Endothelial cell of umbilical vein (primary cell): Measurements from ENCODE around the gene TMEM132E. TPM values are rescaled to one million over a fixed set of nuclear protein-coding genes. Genes with fewer than 3 reads are reported as not detected.

Experiments
- BruUV-seq: library from RNA; stranded (reverse); fragments of 400-500 nt; replicated peaks from 2 replicates; lab custom pipeline; 2021; lab: Mats Ljungman, UMichigan
- CTCF ChIA-PET: fragments of 300-600, 350-600 bp; sonication (Branson Sonifier 250); formaldehyde crosslinking; loops from one replicate; lab custom pipeline; 2021; ENCODE audit warnings: antibody characterized with exemption, inconsistent platforms; lab: Charles Lee
- POLR2A ChIA-PET: fragments of 300-600, 350-600 bp; sonication (Branson Sonifier 250); formaldehyde crosslinking; loops from one replicate; lab custom pipeline; 2021; ENCODE audit warnings: antibody characterized with exemption, inconsistent platforms; lab: Charles Lee
- DNase-seq: peaks from one replicate; pipeline ENCODE4 v3.0.0-alpha.2; 2011; ENCODE audit warnings: low read depth, low spot score
- FAIRE-seq: peaks from 2 replicates; lab custom pipeline; 2011; peaks lifted over from hg19 to GRCh38; lab: Jason Lieb, UNC
- H2AFZ ChIP-seq: 2 replicates; pipeline ENCODE4 v1.6.0; 2012; ENCODE audit warnings: low read depth, low read length, control low read depth, inconsistent platforms
- H3K27ac ChIP-seq: 2 replicates; pipeline ENCODE4 v1.5.1; 2011; ENCODE audit warnings: low read depth, mild to moderate bottlenecking, control low read depth, low read length, moderate library complexity; ENCODE audit not compliant: insufficient read depth
- H3K27me3 ChIP-seq, 2 experiments: 2 replicates each; pipeline versions ENCODE4 v1.6.0 to v1.6.1; 2011; ENCODE audit warnings: low read length in 2 of 2, mixed read lengths in 1 of 2; ENCODE audit not compliant: control insufficient read depth in 2 of 2, insufficient read depth in 2 of 2
- H3K36me3 ChIP-seq, 2 experiments: 2 replicates in 1 of 2; 3 replicates in 1 of 2; pipeline ENCODE4 v1.5.1; 2011; ENCODE audit warnings: low read length in 2 of 2, mild to moderate bottlenecking in 1 of 2, moderate library complexity in 1 of 2; ENCODE audit not compliant: control insufficient read depth in 2 of 2, insufficient read depth in 2 of 2; ENCODE audit errors: extremely low read depth in 1 of 2
- H3K4me1 ChIP-seq: 3 replicates; pipeline ENCODE4 v1.5.1; 2011; ENCODE audit warnings: mild to moderate bottlenecking, low read length; ENCODE audit not compliant: control insufficient read depth, insufficient read depth; ENCODE audit errors: extremely low read depth
- H3K4me2 ChIP-seq: 2 replicates; pipeline ENCODE4 v1.6.1; 2011; ENCODE audit warnings: low read length, control low read depth, mixed read lengths; ENCODE audit not compliant: insufficient read depth
- H3K4me3 ChIP-seq, 3 experiments: fragments of 200-600 bp in 1 of 3; sonication (generic), shearing (Covaris generic) in 1 of 3; replicated peaks in 1 of 3; 2 replicates each; pipeline ENCODE4 v1.5.1; 2011 to 2016; ENCODE audit warnings: control low read depth in 3 of 3, low read length in 3 of 3, mild to moderate bottlenecking in 2 of 3, inconsistent platforms in 1 of 3, low read depth in 1 of 3, moderate library complexity in 1 of 3; ENCODE audit not compliant: insufficient read depth in 1 of 3
- H3K79me2 ChIP-seq: 2 replicates; pipeline ENCODE4 v1.6.0; 2012; ENCODE audit warnings: low read length, inconsistent platforms; ENCODE audit not compliant: control insufficient read depth, insufficient read depth
- H3K9ac ChIP-seq: replicated peaks from 2 replicates; pipeline ENCODE3; 2011; ENCODE audit warnings: low read length, control low read depth; ENCODE audit not compliant: insufficient read depth; ENCODE audit errors: extremely low read depth
- H3K9me1 ChIP-seq: replicated peaks from 3 replicates; pipeline ENCODE4 v1.6.0; 2011; ENCODE audit warnings: mild to moderate bottlenecking, low read length; ENCODE audit not compliant: control insufficient read depth, insufficient read depth; ENCODE audit errors: extremely low read depth
- H3K9me3 ChIP-seq: replicated peaks from 2 replicates; pipeline ENCODE4 v1.5.1; 2012; ENCODE audit warnings: low read length, inconsistent platforms; ENCODE audit not compliant: control insufficient read depth, insufficient read depth
- H4K20me1 ChIP-seq: replicated peaks from 2 replicates; pipeline ENCODE3; 2011; ENCODE audit warnings: mild to moderate bottlenecking, low read length; ENCODE audit not compliant: control insufficient read depth, insufficient read depth; ENCODE audit errors: extremely low read depth
- EZH2 ChIP-seq: IDR thresholded peaks from 2 replicates; pipeline ENCODE4 v1.6.1; 2012; ENCODE audit warnings: borderline replicate concordance, low read depth, mild to moderate bottlenecking, moderate library complexity, low read length, inconsistent platforms; ENCODE audit not compliant: severe bottlenecking
- FOS ChIP-seq: IDR thresholded peaks from 2 replicates; pipeline ENCODE4 v1.6.1; 2011; ENCODE audit warnings: mild to moderate bottlenecking, low read length, moderate library complexity, borderline replicate concordance; ENCODE audit not compliant: insufficient read depth
- GATA2 ChIP-seq: IDR thresholded peaks from 2 replicates; pipeline ENCODE4 v1.7.0; 2011; ENCODE audit warnings: low read depth, mild to moderate bottlenecking, moderate library complexity, mixed read lengths, low read length; ENCODE audit not compliant: insufficient read length, insufficient read depth
- JUN ChIP-seq: IDR thresholded peaks from 2 replicates; pipeline ENCODE4 v1.6.1; 2011; ENCODE audit warnings: borderline replicate concordance, low read depth; ENCODE audit not compliant: insufficient read length, insufficient read depth
- MAX ChIP-seq: IDR thresholded peaks from 2 replicates; pipeline ENCODE4 v1.6.1; 2011; ENCODE audit not compliant: insufficient read depth, insufficient read length
- MYC ChIP-seq: IDR thresholded peaks from one replicate; pipeline ENCODE4 v1.6.1; 2011; ENCODE audit warnings: mild to moderate bottlenecking, low read depth, low read length
- POLR2A ChIP-seq: IDR thresholded peaks from 2 replicates; pipeline ENCODE4 v1.6.1; 2012; ENCODE audit warnings: low read depth, mild to moderate bottlenecking, control low read depth, low read length
- POLR2AphosphoS5 ChIP-seq: IDR thresholded peaks from 2 replicates; pipeline ENCODE4 v1.6.1; 2012; ENCODE audit warnings: low read depth, mild to moderate bottlenecking, control low read depth, low read length, moderate library complexity; ENCODE audit not compliant: insufficient read depth
- dilution Hi-C: fragments of 300-500 bp; cut with MboI; formaldehyde crosslinking; loops from one replicate; pipeline ENCODE4 v1.15.0; 2019; ENCODE audit warnings: low sequenced_read_pairs; ENCODE audit not compliant: extremely low pct_ligation_motif_present
- intact Hi-C: fragments of 100-400 bp; cut with micrococcal nuclease; formaldehyde crosslinking; loops from one replicate; pipeline ENCODE4 v1.10.0; 2022
- polyA plus RNA-seq, 4 experiments: library from polyadenylated mRNA; depleted of rRNA in 3 of 4; stranded (reverse) in 3 of 4; unstranded in 1 of 4; fragments of >200 nt; gene quantifications; 2 replicates each; pipeline versions ENCODE4 v1.2.1 to v1.2.3, GENCODE V29; 2011 to 2012; ENCODE audit warnings: missing spikeins in 1 of 4
- total RNA-seq: library from RNA; stranded (reverse); gene quantifications from 2 replicates; pipeline ENCODE4 v1.2.3, GENCODE V29; 2021
- TF ChIP-seq, protein P1 (sequence below), 2 donors: IDR thresholded peaks; 1 replicate in 1 of 2; 2 replicates in 1 of 2; pipeline ENCODE4 v1.5.1; 2011; ENCODE audit warnings: low read length in 2 of 2, mild to moderate bottlenecking in 2 of 2, moderate library complexity in 2 of 2, control low read depth in 1 of 2, inconsistent platforms in 1 of 2, low read depth in 1 of 2; ENCODE audit not compliant: insufficient read depth in 1 of 2; ENCODE audit errors: extremely low read depth in 1 of 2

The TMEM132E gene
- total and polyA plus RNA-seq, 2 donors (not counting 3 experiments of a cell fraction or from before 2014, with no cell fraction given): not detected

GRCh38 chr17:34667656-34668055 lies 88.3 kb downstream of the TMEM132E start:
- dilution Hi-C loops (no loop called here), intact Hi-C loops (no loop called here)
- Histone ChIP-seq H3K9me3 (no peaks in the 10 kb centered on the region), H3K27ac (no peak overlapping the region), H3K36me3 (no peaks in the 10 kb centered on the region), H4K20me1 (no peaks in the 10 kb centered on the region), H3K4me3 (no peak overlapping the region), H3K4me2 (no peak overlapping the region), H2AFZ (no peak overlapping the region), H3K4me1 (no peaks in the 10 kb centered on the region), H3K9ac (no peak overlapping the region), H3K9me1 (no peaks in the 10 kb centered on the region), H3K79me2 (no peaks in the 10 kb centered on the region), H3K27me3 (no peaks in the 10 kb centered on the region)
- DNase-seq (no peak), FAIRE-seq (no peak)
- POLR2A ChIA-PET: no interaction called here
- CTCF ChIA-PET: no interaction called here
- no peak for TF ChIP-seq MAX
- no peak for TF ChIP-seq POLR2AphosphoS5
- TF ChIP-seq GATA2: no peak
- no peak for TF ChIP-seq FOS
- TF ChIP-seq, protein P1, sequence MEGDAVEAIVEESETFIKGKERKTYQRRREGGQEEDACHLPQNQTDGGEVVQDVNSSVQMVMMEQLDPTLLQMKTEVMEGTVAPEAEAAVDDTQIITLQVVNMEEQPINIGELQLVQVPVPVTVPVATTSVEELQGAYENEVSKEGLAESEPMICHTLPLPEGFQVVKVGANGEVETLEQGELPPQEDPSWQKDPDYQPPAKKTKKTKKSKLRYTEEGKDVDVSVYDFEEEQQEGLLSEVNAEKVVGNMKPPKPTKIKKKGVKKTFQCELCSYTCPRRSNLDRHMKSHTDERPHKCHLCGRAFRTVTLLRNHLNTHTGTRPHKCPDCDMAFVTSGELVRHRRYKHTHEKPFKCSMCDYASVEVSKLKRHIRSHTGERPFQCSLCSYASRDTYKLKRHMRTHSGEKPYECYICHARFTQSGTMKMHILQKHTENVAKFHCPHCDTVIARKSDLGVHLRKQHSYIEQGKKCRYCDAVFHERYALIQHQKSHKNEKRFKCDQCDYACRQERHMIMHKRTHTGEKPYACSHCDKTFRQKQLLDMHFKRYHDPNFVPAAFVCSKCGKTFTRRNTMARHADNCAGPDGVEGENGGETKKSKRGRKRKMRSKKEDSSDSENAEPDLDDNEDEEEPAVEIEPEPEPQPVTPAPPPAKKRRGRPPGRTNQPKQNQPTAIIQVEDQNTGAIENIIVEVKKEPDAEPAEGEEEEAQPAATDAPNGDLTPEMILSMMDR (IDR thresholded peaks at IDR 0.05; ENCODE audit: extremely low read depth in 1 of 2, insufficient read depth in 1 of 2, low read depth in 1 of 2, low read length in 2 of 2): no peak
- no peak for TF ChIP-seq JUN
- TF ChIP-seq POLR2A: no peak
- TF ChIP-seq EZH2: no peak
- TF ChIP-seq MYC: no peak
- BruUV-seq: no TSS peak
